PC-9 (cell line): ENCODE results near the gene DNAAF5. TPM values are rescaled to one million over a fixed set of nuclear protein-coding genes. Genes with fewer than 3 reads are reported as not detected.

Experiments
- BruUV-seq: library from RNA; stranded (reverse); fragments of 400-500 nt; replicated peaks from 2 replicates; lab custom pipeline; 2021; lab: Mats Ljungman, UMichigan
- CTCF ChIA-PET: fragments of 300-600 bp; sonication (Branson Sonifier 250); formaldehyde crosslinking; loops from one replicate; lab custom pipeline; 2022; ENCODE audit warnings: antibody characterized with exemption; lab: Charles Lee
- POLR2A ChIA-PET: fragments of 300-600 bp; sonication (Branson Sonifier 250); formaldehyde crosslinking; loops from one replicate; lab custom pipeline; 2022; ENCODE audit warnings: antibody characterized with exemption; ENCODE audit not compliant: unreplicated experiment; lab: Charles Lee
- DNase-seq, 2 experiments: peaks; one replicate each; pipeline versions ENCODE4 v3.0.0 to v3.0.0-alpha.2; 2015 to 2022; ENCODE audit warnings: mixed read lengths in 1 of 2
- H2AFZ ChIP-seq: fragments of 200-600 bp; sonication (generic); 2 replicates; pipeline ENCODE4 v1.8.1; 2017; ENCODE audit warnings: antibody characterized with exemption
- H3F3A ChIP-seq: fragments of 200-600 bp; sonication (generic); 2 replicates; pipeline ENCODE4 v1.8.1; 2017; ENCODE audit warnings: antibody characterized with exemption, mild to moderate bottlenecking, low read depth; ENCODE audit not compliant: insufficient read depth
- H3K27ac ChIP-seq: fragments of 200-600 bp; sonication (generic); 2 replicates; pipeline ENCODE4 v1.6.1; 2016; ENCODE audit warnings: mixed run types
- H3K27me3 ChIP-seq: fragments of 200-600 bp; sonication (generic); 2 replicates; pipeline ENCODE4 v1.6.1; 2016; ENCODE audit warnings: low read depth, mixed run types; ENCODE audit not compliant: insufficient read depth
- H3K36me3 ChIP-seq: fragments of 200-600 bp; sonication (generic); 2 replicates; pipeline ENCODE4 v1.6.1; 2016; ENCODE audit warnings: low read depth, mixed run types
- H3K4me1 ChIP-seq: fragments of 200-600 bp; sonication (generic); replicated peaks from 2 replicates; pipeline ENCODE4 v1.6.1; 2016; ENCODE audit warnings: mixed run types; ENCODE audit not compliant: insufficient read depth
- H3K4me2 ChIP-seq: fragments of 200-600 bp; sonication (generic); 2 replicates; pipeline ENCODE4 v1.6.1; 2017; ENCODE audit warnings: mixed run types
- H3K4me3 ChIP-seq: fragments of 200-600 bp; sonication (generic); 2 replicates; pipeline ENCODE4 v1.6.1; 2016; ENCODE audit warnings: mixed run types
- H3K79me2 ChIP-seq: fragments of 200-600 bp; sonication (generic); 2 replicates; pipeline ENCODE4 v1.6.1; 2017; ENCODE audit warnings: low read depth, mixed run types
- H3K9me2 ChIP-seq: fragments of 200-600 bp; sonication (generic); 2 replicates; pipeline ENCODE4 v1.8.1; 2017; ENCODE audit warnings: mild to moderate bottlenecking; ENCODE audit not compliant: insufficient read depth
- H3K9me3 ChIP-seq: fragments of 200-600 bp; sonication (generic); 2 replicates; pipeline ENCODE4 v1.8.1; 2016; ENCODE audit warnings: low read depth; ENCODE audit not compliant: insufficient read depth
- H4K20me1 ChIP-seq: fragments of 200-600 bp; sonication (generic); 2 replicates; pipeline ENCODE4 v1.8.1; 2017; ENCODE audit not compliant: insufficient read depth
- CTCF ChIP-seq: fragments of 200-600 bp; sonication (generic); conservative IDR thresholded peaks from 2 replicates; pipeline ENCODE4 v1.6.1; 2017; ENCODE audit warnings: mixed run types, antibody characterized with exemption, mild to moderate bottlenecking, moderate library complexity
- EZH2 ChIP-seq: fragments of 200-600 bp; sonication (generic); IDR thresholded peaks from 2 replicates; pipeline ENCODE4 v1.8.0; 2017; ENCODE audit warnings: antibody characterized with exemption, low read depth
- intact Hi-C: fragments of 100-400 bp; cut with micrococcal nuclease; formaldehyde crosslinking; loops from one replicate; pipeline ENCODE4 v1.10.0; 2022; ENCODE audit not compliant: unreplicated experiment
- total RNA-seq: library from RNA; stranded (reverse); gene quantifications from 2 replicates; pipeline ENCODE4 v1.2.3, GENCODE V29; 2021

The DNAAF5 gene
- total RNA-seq, 1 experiment from 2014 or later, result 63.2 TPM

- no peak for DNase-seq
- Histone ChIP-seq H3K4me3 (no peak overlapping the region), H3K36me3 (peaks cover 21% of the 10 kb centered on the region), H3K79me2 (peaks cover 76% of the 10 kb centered on the region), H3K27ac (0 out of 2 replicates have a peak overlapping the region, but pooled peaks have one; percentile 4), H3F3A (peaks cover 46% of the 10 kb centered on the region), H3K9me2 (no peaks in the 10 kb centered on the region), H3K4me2 (no peak overlapping the region), H3K4me1 (peaks cover 44% of the 10 kb centered on the region), H3K27me3 (no peaks in the 10 kb centered on the region), H2AFZ (no peak overlapping the region), H3K9me3 (no peaks in the 10 kb centered on the region), H4K20me1 (no peaks in the 10 kb centered on the region; the same call in 1 of the 2 replicates)
- intact Hi-C loops, result loop anchor here (10.0 kb wide), 1 partner anchor 620 kb away; the partner anchor contains the start of gene MICALL2
- CTCF ChIA-PET, result no interaction called here
- POLR2A ChIA-PET, result no interaction called here
- BruUV-seq, result no TSS peak
- TF ChIP-seq CTCF, result no peak
- no peak for TF ChIP-seq EZH2
Measured at GRCh38 chr7:835021-835420, 108.5 kb downstream of the DNAAF5 start.

DNA sequence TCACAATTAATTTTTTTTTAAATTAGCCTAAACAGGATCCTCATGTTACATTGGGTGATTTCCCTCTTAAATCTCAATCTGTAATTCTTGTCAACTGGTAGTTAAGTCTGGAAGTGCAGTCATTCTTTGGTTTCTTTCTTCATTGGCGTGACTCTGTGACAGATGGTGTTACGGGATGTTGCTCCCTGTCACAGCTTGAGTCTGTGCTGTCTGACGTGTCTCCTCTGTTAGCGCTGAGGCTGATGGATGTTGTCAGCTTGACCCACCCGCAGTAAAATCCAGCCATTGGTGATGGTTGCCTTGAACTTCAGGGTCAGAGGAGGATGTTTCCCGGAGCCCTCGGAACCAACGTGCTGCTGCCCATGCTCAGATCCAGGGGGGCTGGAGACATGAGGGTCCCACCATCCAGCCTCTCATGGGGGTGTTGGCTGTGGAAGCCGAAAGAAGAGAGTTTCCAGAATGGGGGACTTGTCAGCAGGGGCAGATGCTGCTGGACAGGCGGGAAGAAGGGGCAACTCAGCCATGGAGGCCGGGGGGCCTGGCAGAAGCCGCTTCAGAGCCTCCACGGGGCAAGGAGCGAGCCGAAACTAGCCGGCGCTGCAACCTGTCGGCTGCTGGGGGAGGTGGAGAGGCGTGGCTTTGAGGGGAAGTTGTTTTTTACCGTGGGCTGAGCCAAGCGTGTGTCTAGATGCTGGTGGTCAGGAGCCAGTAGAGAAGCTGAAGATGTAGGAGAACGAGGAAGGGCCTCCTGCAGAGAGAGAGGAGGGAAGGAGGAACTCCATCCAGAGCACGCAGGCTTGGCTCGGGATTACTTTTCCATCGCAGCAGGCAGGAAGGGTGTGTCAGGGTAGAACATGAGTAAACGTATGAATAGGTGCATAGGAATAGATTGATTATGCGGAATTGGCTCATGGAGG, 109.2 kb downstream of the DNAAF5 start:
- Histone ChIP-seq H3K9me3 (no peaks in the 10 kb centered on the region), H3K79me2 (peaks cover 72% of the 10 kb centered on the region), H3K27me3 (no peaks in the 10 kb centered on the region), H3K4me2 (no peak overlapping the region), H3K36me3 (peaks cover 21% of the 10 kb centered on the region), H3K9me2 (no peaks in the 10 kb centered on the region), H3F3A (peaks cover 39% of the 10 kb centered on the region), H3K4me3 (no peak overlapping the region), H4K20me1 (no peaks in the 10 kb centered on the region; the same call in 1 of the 2 replicates), H2AFZ (no peak overlapping the region), H3K27ac (0 out of 2 replicates have a peak overlapping the region, but pooled peaks have one; percentile 4), H3K4me1 (peaks cover 37% of the 10 kb centered on the region)
- POLR2A ChIA-PET, result interaction anchor here (0.5 kb wide), 1 partner anchor 125 kb away, joined by 4 read pairs; no protein-coding TSS in a partner anchor
- DNase-seq, result no peak
- no peak for TF ChIP-seq EZH2
- no peak for TF ChIP-seq CTCF
- BruUV-seq, result no TSS peak
- intact Hi-C loops, result loop anchor here (10.0 kb wide), 1 partner anchor 619 kb away; the partner anchor contains the start of gene MICALL2
- CTCF ChIA-PET, result no interaction called here

Other genes starting within 250 kb of the DNAAF5 start
- gene PDGFA, start 206.9 kb upstream of the DNAAF5 start, total RNA-seq, result 23.6 and 32.5 TPM in 2 replicates
- 51.7 and 66.6 TPM in 2 replicates for gene PRKAR1B, start 582 bp downstream of the DNAAF5 start, total RNA-seq
- gene SUN1, start 105.8 kb downstream of the DNAAF5 start, total RNA-seq, result 245 and 272 TPM in 2 replicates
- 120 and 166 TPM in 2 replicates for gene GET4, start 149.9 kb downstream of the DNAAF5 start, total RNA-seq
- gene ADAP1, start 228.0 kb downstream of the DNAAF5 start, total RNA-seq, result 73.9 and 102 TPM in 2 replicates
- 28.9 and 29.3 TPM in 2 replicates for gene COX19, start 248.8 kb downstream of the DNAAF5 start, total RNA-seq